IgD-negative memory B cell (primary cell): ENCODE data around the gene IL1RL2. TPM values are rescaled to one million over a fixed set of nuclear protein-coding genes. Genes with fewer than 3 reads are reported as not detected.

Source experiments
- H3K27ac Mint-ChIP-seq, 3 donors: one replicate each; pipeline ENCODE4 v1.8.0; 2020 to 2022; ENCODE audit warnings: mild to moderate bottlenecking in 3 of 3, mixed read lengths in 3 of 3, moderate library complexity in 1 of 3
- H3K27me3 Mint-ChIP-seq: one replicate; pipeline ENCODE4 v1.8.0; 2021; ENCODE audit warnings: mixed read lengths
- H3K36me3 Mint-ChIP-seq: one replicate; pipeline ENCODE4 v1.8.0; 2020; ENCODE audit warnings: mild to moderate bottlenecking, mixed read lengths
- H3K4me1 Mint-ChIP-seq, 3 donors: one replicate each; pipeline ENCODE4 v1.8.0; 2020 to 2022; ENCODE audit warnings: mixed read lengths in 3 of 3, mild to moderate bottlenecking in 1 of 3
- H3K4me3 Mint-ChIP-seq, 4 donors: one replicate each; pipeline ENCODE4 v1.8.0; 2020 to 2022; ENCODE audit warnings: mild to moderate bottlenecking in 4 of 4, mixed read lengths in 4 of 4, moderate library complexity in 3 of 4
- H3K9me3 Mint-ChIP-seq, 3 donors: one replicate each; pipeline ENCODE4 v1.8.0; 2020 to 2021; ENCODE audit warnings: mixed read lengths in 3 of 3, mild to moderate bottlenecking in 1 of 3
- polyA plus RNA-seq: library from polyadenylated mRNA; unstranded; fragments of 300-500 nt; fragmentation: Illumina TruSeq; gene quantifications from one replicate; pipeline ENCODE4 v1.2.3, GENCODE V29; 2021

Gene IL1RL2
- polyA plus RNA-seq, 1 donor from 2014 or later: not detected

DNA sequence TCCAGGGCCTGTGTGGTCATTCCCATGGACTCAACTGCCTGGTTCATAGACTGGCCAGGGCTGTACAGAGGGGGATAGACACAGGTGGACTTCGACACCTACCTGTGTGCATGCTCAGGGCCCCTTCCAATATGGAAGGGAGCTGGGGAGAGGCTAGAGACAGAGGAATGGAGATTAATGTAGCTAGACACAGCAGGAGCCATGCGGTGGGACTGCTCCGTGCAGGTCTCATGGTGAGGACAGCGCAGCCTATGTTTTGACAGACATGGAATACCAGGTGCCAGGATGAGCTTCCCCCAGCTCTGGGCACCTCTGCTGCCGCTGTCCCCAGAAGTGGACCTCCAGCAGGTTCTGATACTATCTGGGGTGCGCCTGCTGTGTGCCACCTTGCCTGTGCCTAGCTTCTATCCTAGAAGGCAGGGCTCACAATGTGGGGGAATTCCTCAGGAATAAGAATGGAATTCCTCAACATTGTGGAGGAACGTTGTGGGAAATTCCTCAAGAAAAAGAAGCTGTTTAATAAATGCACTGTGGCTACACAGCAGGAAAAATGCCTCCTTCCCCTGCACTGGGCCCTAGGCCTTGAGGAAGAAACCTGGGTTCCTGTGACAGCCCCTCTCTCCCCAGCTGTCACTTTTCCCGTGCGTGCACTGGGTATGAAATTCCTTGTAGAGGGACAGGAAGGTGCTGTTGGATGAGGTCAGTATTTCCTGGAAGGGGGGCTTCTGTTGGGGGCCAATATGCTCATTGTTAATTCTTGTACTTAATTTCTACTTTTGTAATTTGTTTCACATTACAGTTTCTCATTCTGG, 37.0 kb upstream of the IL1RL2 start:
- Mint-ChIP-seq H3K9me3 (peaks cover 8 to 32% (median 25%) of the 10 kb centered on the region in 3 donors), H3K27me3 (peaks cover 3% of the 10 kb centered on the region), H3K27ac (no peak overlapping the region), H3K36me3 (no peaks in the 10 kb centered on the region), H3K4me1 (no peaks in the 10 kb centered on the region), H3K4me3 (no peak overlapping the region)

DNA sequence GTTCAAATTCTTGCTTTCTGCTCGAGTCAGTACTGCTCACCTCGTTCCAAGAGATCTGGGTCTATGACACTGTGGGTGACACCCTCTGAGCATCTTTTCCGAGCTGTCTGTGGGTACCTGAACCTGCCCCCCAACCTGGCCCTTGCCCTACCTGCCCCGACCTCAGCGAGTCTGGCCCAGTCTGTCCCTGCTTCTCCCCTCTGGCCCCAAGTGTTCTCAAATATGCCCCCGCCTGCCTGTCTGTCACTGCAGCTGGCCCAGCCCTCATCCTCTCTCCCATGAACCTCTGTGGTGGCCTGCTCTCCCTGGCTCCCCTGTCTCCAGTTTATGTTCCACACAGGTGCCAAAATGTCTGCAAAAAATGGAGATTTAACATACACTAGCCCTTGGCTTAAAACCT, 32.5 kb upstream of the IL1RL2 start:
- Mint-ChIP-seq H3K9me3 (peaks cover 3 to 6% (median 4%) of the 10 kb centered on the region in 3 donors), H3K4me3 (peak overlapping the region in 1 of 4 donors; percentile 25), H3K27ac (peak overlapping the region in 1 of 3 donors; percentile 20), H3K27me3 (no peaks in the 10 kb centered on the region), H3K36me3 (no peaks in the 10 kb centered on the region), H3K4me1 (no peaks in the 10 kb centered on the region)

DNA sequence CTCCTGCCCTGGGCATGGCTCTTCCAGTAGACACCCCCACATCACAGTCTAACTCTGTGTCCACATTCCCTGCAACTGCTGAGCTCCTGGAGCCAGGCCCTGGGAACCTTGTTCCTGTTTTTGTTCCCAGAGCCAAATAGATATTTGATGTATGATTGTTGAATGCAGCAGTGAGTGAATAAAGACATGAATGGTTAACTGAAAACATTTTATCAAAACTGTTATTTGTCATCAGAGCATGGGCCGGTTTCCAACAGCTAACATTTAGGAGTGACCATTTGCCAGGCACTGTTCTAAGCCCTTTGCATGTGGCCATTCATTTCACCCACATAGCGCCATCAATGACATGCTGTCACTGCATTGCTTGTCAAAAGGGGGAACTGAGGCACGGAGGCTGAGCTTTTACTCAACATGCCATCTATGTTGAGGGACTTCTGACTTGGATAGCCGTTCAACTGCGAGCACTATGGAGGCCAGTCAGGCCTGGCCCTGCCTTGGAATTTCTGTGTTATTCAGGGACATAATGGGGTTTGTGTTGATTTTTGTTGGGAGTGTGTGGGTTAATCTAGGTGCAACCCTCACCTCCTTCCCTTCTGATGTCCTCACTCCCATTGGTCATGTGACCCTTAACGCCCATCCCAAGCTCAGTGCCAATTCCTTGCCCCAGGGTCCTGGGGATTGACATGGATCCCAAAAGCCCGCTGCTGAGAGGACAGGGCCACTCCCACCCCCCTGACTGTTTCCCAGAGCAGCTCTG, 31.7 kb upstream of the IL1RL2 start:
- H3K36me3 Mint-ChIP-seq: no peaks in the 10 kb centered on the region

DNA sequence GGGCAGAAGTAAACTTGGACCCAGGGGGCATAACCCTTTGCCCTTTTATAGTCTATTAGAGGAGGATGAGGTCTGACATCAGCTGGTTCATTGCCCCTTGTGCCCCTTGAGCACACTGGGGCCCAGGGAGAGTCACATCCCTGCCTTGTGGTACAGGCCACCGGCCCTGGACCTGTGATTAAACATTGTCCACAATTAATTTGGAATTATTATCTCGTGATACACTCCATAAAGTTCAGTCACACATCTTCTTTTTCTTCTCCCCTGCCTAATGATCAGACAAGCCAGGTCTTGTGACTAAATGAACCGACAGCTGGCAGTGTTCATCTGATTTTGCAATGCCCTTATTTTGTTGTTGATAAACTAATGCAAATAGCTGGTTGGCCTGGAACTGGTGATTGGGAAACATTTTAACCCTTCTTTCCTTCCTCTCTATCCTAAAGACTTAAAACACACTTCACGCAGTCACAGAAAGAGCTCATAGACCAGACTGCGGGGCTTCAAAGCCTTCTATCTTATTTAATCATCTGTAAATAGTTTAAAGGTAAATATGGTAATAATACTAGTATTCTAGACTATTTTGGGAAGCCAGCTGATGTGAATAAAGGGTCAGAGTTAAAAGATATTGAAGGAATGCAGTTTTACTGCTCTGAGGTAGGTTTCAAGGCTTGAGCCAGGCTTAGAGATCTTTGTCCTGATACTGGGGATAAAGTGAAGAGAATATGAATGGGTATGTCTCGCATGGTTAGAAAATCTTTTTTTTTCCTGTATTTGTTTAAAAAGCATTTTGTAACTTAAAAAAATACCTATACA, 30.9 kb upstream of the IL1RL2 start:
- Mint-ChIP-seq H3K4me3 (no peak overlapping the region), H3K27me3 (no peaks in the 10 kb centered on the region), H3K4me1 (no peaks in the 10 kb centered on the region), H3K36me3 (no peaks in the 10 kb centered on the region), H3K9me3 (peaks cover 0 to 6% (median 3%) of the 10 kb centered on the region in 3 donors), H3K27ac (no peak overlapping the region)

More for the DNA sequence above, 31.7 kb upstream of the IL1RL2 start:
- Mint-ChIP-seq H3K27ac (no peak overlapping the region), H3K4me3 (no peak overlapping the region), H3K27me3 (no peaks in the 10 kb centered on the region), H3K4me1 (no peaks in the 10 kb centered on the region), H3K9me3 (peaks cover 3 to 6% (median 4%) of the 10 kb centered on the region in 3 donors)

DNA sequence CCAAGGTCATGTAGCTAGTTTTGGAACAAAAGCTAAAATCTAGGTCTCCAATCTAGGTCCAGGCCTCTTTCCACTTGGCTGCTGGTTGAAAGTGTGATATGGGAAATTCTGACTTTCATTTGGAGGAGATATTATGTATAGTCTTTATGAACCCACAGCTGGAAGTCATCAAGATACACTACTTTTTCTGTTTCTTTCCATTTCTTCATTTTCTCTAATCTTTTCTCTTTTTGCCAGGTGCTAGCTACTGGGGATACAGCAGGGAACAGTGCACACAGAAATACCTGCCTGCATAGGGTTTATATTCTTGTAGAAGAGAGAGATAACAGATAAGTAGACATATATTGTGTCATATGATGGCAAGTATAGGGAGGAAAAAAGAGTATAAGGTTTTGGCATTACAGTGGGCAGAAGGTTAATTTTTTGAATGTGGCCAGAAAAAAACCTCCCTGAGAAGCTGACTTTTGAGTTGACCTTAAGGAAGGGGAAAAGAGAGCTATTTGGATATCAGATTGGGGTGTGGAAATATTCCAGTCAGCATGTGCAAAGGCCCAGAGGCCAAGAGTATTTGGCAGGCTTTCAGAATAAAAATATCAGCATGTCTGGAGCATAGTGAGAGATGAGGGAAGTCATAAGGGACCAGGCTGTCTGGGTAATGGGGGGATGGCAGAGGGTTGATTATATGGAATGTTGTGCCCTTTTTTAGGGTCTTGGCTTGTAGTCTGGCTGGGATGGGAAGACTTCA, 28.6 kb upstream of the IL1RL2 start:
- no peak overlapping the region for H3K4me3 Mint-ChIP-seq
- H3K4me1 Mint-ChIP-seq: no peaks in the 10 kb centered on the region
- H3K9me3 Mint-ChIP-seq: peaks cover 0 to 4% (median 0%) of the 10 kb centered on the region in 3 donors
- peaks cover 2% of the 10 kb centered on the region for H3K36me3 Mint-ChIP-seq
- no peak overlapping the region for H3K27ac Mint-ChIP-seq
- no peaks in the 10 kb centered on the region for H3K27me3 Mint-ChIP-seq

DNA sequence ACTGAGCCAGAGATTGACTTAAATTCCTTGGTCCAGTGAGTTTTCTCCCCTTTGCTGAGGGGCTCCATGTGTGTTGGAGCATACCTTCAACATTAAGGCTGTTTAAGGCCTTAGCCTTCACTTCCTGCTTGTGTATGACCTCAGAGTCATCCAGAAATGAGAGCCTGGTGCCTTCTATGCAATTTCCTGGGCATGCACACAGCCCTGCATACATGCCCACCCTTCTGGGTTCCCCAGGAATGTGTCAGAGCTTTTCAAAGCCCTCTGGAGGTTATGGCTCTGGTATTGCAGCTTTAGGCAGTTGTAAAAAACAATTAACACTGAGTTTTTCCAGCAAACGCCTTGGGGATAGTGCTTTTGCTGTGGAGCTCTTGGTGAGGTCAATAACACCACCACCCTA, 27.5 kb upstream of the IL1RL2 start:
- Mint-ChIP-seq H3K9me3 (peaks cover 0 to 4% (median 0%) of the 10 kb centered on the region in 3 donors), H3K36me3 (peaks cover 2% of the 10 kb centered on the region), H3K27me3 (no peaks in the 10 kb centered on the region), H3K27ac (no peak overlapping the region), H3K4me1 (no peaks in the 10 kb centered on the region), H3K4me3 (no peak overlapping the region)

DNA sequence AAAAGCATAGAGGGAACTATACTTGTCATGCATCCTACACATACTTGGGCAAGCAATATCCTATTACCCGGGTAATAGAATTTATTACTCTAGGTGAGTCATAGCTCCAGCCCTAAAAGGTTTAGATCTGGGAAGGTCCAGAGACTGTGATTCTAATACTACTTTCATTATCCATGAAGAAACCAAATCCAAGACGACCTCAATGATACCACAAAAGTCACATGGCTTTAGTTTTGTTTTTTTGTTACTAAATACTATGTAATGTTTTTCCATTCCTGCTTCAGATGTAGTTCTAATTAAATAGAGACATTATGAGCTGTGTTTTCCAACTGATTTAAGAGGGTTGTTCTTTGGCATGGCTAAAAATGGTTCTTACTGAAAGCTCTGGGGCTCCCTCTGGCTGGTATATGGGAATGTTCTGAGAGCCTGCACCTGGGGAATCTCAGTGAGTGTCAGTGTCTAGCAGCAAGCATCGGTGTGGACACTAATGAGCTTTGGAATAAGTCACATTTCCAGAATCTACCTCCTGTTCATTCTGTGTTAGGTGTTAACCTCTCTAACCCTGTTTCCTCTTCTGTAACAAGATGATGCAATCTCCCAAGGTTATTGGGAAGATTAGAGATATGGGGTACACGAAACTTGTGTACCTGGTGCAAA, 20.5 kb upstream of the IL1RL2 start:
- Mint-ChIP-seq H3K27ac (no peak overlapping the region), H3K27me3 (peaks cover 2% of the 10 kb centered on the region), H3K4me3 (no peak overlapping the region), H3K4me1 (no peaks in the 10 kb centered on the region), H3K36me3 (peaks cover 2% of the 10 kb centered on the region), H3K9me3 (no peaks in the 10 kb centered on the region)

DNA sequence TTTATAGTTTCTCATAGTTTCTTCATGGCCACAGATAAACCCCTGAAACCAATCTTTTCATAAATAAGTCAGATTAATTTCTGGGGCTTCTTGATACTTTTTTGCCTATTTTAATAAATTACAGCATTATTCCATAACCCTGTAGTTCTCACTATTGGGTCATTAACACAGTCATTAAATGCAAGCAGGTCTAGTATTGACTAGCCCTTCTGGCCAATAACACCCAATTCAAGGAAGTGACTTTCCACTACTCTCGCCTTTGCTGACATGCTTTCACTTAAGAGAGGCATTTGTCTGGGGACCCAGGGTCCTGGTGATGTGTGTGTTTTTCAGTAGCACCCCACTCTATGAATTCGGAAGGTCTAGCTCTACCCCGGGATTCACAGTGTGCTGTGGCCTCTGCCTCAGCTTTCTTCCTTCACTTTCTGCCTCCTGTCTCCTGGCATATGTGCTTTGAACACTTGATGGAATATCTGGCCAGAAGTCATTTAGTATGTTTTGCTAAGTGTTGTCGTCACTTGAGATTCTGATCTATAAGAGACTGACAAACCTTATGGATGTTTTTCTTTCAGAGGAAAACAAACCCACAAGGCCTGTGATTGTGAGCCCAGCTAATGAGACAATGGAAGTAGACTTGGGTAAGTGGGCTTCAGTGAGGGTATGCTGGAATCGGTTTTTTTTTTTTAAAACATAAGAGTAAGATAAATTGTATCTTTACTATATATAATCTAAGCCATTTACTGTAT, 18.6 kb upstream of the IL1RL2 start:
- Mint-ChIP-seq H3K36me3 (no peaks in the 10 kb centered on the region), H3K9me3 (no peaks in the 10 kb centered on the region), H3K27me3 (peaks cover 2% of the 10 kb centered on the region), H3K27ac (no peak overlapping the region), H3K4me1 (peaks cover 0 to 1% (median 0%) of the 10 kb centered on the region in 3 donors), H3K4me3 (no peak overlapping the region)

DNA sequence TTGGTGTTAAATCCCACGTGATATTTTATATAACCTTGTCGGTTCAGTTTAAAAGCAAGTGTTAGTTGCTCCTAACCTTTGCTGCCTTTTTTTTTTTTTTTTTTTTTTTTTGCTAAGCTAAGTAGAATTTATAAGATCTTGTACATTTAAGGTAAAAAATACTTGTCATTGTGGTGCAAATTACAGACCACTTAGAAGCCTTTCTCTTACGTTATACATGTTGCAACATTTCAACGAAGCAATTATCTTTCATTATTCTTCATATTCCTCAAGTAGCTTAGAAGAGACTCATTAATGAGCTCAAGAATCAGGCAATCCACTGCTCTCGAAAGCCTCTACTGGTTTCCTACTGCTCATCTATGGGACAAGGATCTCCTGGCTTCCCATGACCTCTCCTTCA, 14.9 kb upstream of the IL1RL2 start:
- peaks cover 6% of the 10 kb centered on the region for H3K27me3 Mint-ChIP-seq
- H3K9me3 Mint-ChIP-seq: no peaks in the 10 kb centered on the region
- no peak overlapping the region for H3K27ac Mint-ChIP-seq
- H3K36me3 Mint-ChIP-seq: no peaks in the 10 kb centered on the region
- H3K4me1 Mint-ChIP-seq: peaks cover 0 to 1% (median 0%) of the 10 kb centered on the region in 3 donors
- no peak overlapping the region for H3K4me3 Mint-ChIP-seq

DNA sequence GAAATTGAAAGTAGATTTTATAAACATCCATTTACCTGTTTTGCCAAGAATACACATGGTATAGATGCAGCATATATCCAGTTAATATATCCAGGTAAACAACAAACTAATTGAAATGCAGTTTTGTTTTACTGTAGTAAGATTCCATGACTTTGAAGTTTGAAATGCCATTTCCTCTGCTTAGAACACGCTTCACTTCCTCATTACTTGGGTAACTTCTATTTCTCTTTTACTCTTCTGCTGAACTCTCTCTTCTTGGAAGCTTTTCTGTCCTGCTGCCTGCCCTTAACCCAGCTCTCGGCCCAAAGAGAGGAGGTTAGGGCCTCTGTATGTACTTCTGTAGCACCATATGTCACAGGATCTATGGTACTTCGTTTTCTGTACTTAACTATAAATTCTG, 14.1 kb upstream of the IL1RL2 start:
- no peaks in the 10 kb centered on the region for H3K36me3 Mint-ChIP-seq
- no peaks in the 10 kb centered on the region for H3K9me3 Mint-ChIP-seq
- H3K27me3 Mint-ChIP-seq: peaks cover 8% of the 10 kb centered on the region
- no peak overlapping the region for H3K27ac Mint-ChIP-seq
- H3K4me3 Mint-ChIP-seq: no peak overlapping the region
- peaks cover 0 to 1% (median 0%) of the 10 kb centered on the region in 3 donors for H3K4me1 Mint-ChIP-seq

DNA sequence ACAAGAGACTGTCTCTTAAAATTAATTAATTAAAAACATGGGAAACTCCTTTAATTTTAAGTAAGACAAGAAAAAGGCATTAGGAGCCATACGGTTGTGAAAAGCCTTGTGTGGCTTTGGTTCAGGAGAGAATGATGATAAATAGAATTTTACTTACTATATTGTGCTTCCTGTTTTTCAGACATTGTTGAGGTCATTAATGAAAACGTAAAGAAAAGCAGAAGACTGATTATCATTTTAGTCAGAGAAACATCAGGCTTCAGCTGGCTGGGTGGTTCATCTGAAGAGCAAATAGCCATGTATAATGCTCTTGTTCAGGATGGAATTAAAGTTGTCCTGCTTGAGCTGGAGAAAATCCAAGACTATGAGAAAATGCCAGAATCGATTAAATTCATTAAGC, 10.7 kb upstream of the IL1RL2 start:
- peaks cover 0 to 1% (median 0%) of the 10 kb centered on the region in 3 donors for H3K4me1 Mint-ChIP-seq
- H3K27ac Mint-ChIP-seq: no peak overlapping the region
- peaks cover 2% of the 10 kb centered on the region for H3K36me3 Mint-ChIP-seq
- H3K9me3 Mint-ChIP-seq: no peaks in the 10 kb centered on the region
- H3K4me3 Mint-ChIP-seq: no peak overlapping the region
- H3K27me3 Mint-ChIP-seq: peaks cover 10% of the 10 kb centered on the region

DNA sequence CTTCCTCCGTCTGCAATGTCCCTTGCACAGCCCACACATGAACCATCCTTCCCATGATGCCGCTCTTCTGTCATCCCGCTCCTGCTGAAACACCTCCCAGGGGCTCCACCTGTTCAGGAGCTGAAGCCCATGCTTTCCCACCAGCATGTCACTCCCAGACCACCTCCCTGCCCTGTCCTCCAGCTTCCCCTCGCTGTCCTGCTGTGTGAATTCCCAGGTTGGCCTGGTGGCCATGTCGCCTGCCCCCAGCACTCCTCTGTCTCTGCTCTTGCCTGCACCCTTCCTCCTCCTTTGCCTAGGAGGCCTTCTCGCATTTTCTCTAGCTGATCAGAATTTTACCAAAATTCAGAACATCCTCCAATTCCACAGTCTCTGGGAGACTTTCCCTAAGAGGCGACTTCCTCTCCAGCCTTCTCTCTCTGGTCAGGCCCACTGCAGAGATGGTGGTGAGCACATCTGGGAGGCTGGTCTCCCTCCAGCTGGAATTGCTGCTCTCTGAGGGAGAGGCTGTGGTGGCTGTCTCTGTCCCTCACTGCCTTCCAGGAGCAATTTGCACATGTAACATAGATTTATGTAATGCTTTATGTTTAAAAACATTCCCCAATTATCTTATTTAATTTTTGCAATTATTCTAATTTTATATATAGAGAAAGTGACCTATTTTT, 8.9 kb upstream of the IL1RL2 start:
- Mint-ChIP-seq H3K4me1 (no peaks in the 10 kb centered on the region), H3K27ac (no peak overlapping the region), H3K27me3 (peaks cover 10% of the 10 kb centered on the region), H3K9me3 (peaks cover 0 to 2% (median 0%) of the 10 kb centered on the region in 3 donors), H3K4me3 (no peak overlapping the region), H3K36me3 (peaks cover 2% of the 10 kb centered on the region)

DNA sequence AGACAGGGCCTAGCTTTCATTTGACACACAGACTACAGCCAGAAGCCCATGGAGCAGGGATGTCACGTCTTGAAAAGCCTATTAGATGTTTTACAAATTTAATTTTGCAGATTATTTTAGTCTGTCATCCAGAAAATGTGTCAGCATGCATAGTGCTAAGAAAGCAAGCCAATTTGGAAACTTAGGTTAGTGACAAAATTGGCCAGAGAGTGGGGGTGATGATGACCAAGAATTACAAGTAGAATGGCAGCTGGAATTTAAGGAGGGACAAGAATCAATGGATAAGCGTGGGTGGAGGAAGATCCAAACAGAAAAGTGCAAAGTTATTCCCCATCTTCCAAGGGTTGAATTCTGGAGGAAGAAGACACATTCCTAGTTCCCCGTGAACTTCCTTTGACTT, 7.8 kb upstream of the IL1RL2 start:
- no peak overlapping the region for H3K4me3 Mint-ChIP-seq
- H3K4me1 Mint-ChIP-seq: no peaks in the 10 kb centered on the region
- H3K9me3 Mint-ChIP-seq: peaks cover 0 to 2% (median 0%) of the 10 kb centered on the region in 3 donors
- no peak overlapping the region for H3K27ac Mint-ChIP-seq
- H3K36me3 Mint-ChIP-seq: peaks cover 2% of the 10 kb centered on the region
- peaks cover 10% of the 10 kb centered on the region for H3K27me3 Mint-ChIP-seq
